IMR-90 (cell line): ENCODE measurements around the gene ITPKC. TPM values are rescaled to one million over a fixed set of nuclear protein-coding genes. Genes with fewer than 3 reads are reported as not detected.

Source experiments
- ATAC-seq: fragments of 200-7000 bp; cut with Tn5 transposase; 2 replicates; pipeline ENCODE4 v1.9.1; 2020; ENCODE audit warnings: low read depth, mild to moderate bottlenecking, moderate library complexity
- BruUV-seq: library from RNA; stranded (reverse); fragments of 400-500 nt; replicated peaks from 2 replicates; lab custom pipeline; 2021; lab: Mats Ljungman, UMichigan
- CTCF ChIA-PET: fragments of 300-600 bp; formaldehyde crosslinking; extraction: SDS; loops from one replicate; lab custom pipeline; 2021; ENCODE audit warnings: antibody characterized with exemption; lab: Yijun Ruan, JAX
- POLR2A ChIA-PET: fragments of 300-600 bp; sonication (Branson Sonifier 250); formaldehyde crosslinking; loops from one replicate; lab custom pipeline; 2022; ENCODE audit warnings: antibody characterized with exemption; ENCODE audit not compliant: unreplicated experiment; lab: Charles Lee
- DNase-seq: peaks from one replicate; pipeline ENCODE4 v3.0.0; 2013
- H2AFZ ChIP-seq: replicated peaks from 2 replicates; pipeline ENCODE3; 2013; ENCODE audit warnings: low read length, mild to moderate bottlenecking; ENCODE audit not compliant: poor library complexity
- H2AK5ac ChIP-seq: 2 replicates; pipeline ENCODE4 v1.6.1; 2013; ENCODE audit warnings: low read depth, low read length, inconsistent platforms
- H2AK9ac ChIP-seq: replicated peaks from 2 replicates; pipeline ENCODE3; 2013; ENCODE audit warnings: mild to moderate bottlenecking, low read depth, low read length, moderate library complexity; ENCODE audit not compliant: poor library complexity
- H2BK120ac ChIP-seq: 2 replicates; pipeline ENCODE4 v1.6.1; 2013; ENCODE audit warnings: low read depth, low read length, inconsistent platforms
- H2BK15ac ChIP-seq: 3 replicates; pipeline ENCODE4 v1.6.1; 2013; ENCODE audit warnings: low read depth, low read length, inconsistent platforms
- H2BK20ac ChIP-seq: 2 replicates; pipeline ENCODE4 v1.6.1; 2013; ENCODE audit warnings: low read depth, mild to moderate bottlenecking, inconsistent platforms, low read length, moderate library complexity
- H2BK5ac ChIP-seq: 2 replicates; pipeline ENCODE4 v1.6.1; 2013; ENCODE audit warnings: mild to moderate bottlenecking, low read depth, low read length, inconsistent platforms; ENCODE audit not compliant: poor library complexity, severe bottlenecking
- H3K14ac ChIP-seq: replicated peaks from 2 replicates; pipeline ENCODE4 v1.6.1; 2013; ENCODE audit warnings: low read depth, low read length, inconsistent platforms
- H3K18ac ChIP-seq: 2 replicates; pipeline ENCODE4 v1.6.1; 2013; ENCODE audit warnings: low read depth, low read length, control low read depth
- H3K23ac ChIP-seq: 2 replicates; pipeline ENCODE4 v1.6.1; 2013; ENCODE audit warnings: low read depth, low read length, inconsistent platforms
- H3K27ac ChIP-seq: 2 replicates; pipeline ENCODE4 v1.5.1; 2013; ENCODE audit warnings: mild to moderate bottlenecking, control low read depth, low read length; ENCODE audit not compliant: insufficient read depth
- H3K27me3 ChIP-seq: 2 replicates; pipeline ENCODE4 v1.6.1; 2013; ENCODE audit warnings: low read length; ENCODE audit not compliant: control insufficient read depth, insufficient read depth
- H3K36me3 ChIP-seq: 2 replicates; pipeline ENCODE4 v1.6.1; 2013; ENCODE audit warnings: low read length, mixed read lengths; ENCODE audit not compliant: control insufficient read depth, insufficient read depth
- H3K4ac ChIP-seq: 2 replicates; pipeline ENCODE4 v1.6.1; 2013; ENCODE audit warnings: low read depth, low read length, inconsistent platforms
- H3K4me1 ChIP-seq: 2 replicates; pipeline ENCODE4 v1.6.1; 2013; ENCODE audit warnings: low read length, mixed read lengths; ENCODE audit not compliant: control insufficient read depth, insufficient read depth
- H3K4me2 ChIP-seq: 2 replicates; pipeline ENCODE4 v1.6.1; 2013; ENCODE audit warnings: low read depth, mild to moderate bottlenecking, control low read depth, low read length, moderate library complexity
- H3K4me3 ChIP-seq: 2 replicates; pipeline ENCODE4 v1.5.1; 2013; ENCODE audit warnings: low read depth, mild to moderate bottlenecking, control low read depth, low read length, moderate library complexity; ENCODE audit not compliant: insufficient read depth
- H3K56ac ChIP-seq: 2 replicates; pipeline ENCODE4 v1.6.1; 2013; ENCODE audit warnings: low read length, inconsistent platforms; ENCODE audit not compliant: insufficient read depth; ENCODE audit errors: extremely low read depth
- H3K79me1 ChIP-seq, 2 experiments: 2 replicates each; pipeline ENCODE4 v1.6.1; 2013; ENCODE audit warnings: low read length in 2 of 2, inconsistent platforms in 1 of 2, low read depth in 1 of 2
- H3K9ac ChIP-seq: 2 replicates; pipeline ENCODE4 v1.6.1; 2013; ENCODE audit warnings: low read depth, low read length, control low read depth
- H3K9me1 ChIP-seq: 2 replicates; pipeline ENCODE4 v1.6.1; 2013; ENCODE audit warnings: low read length, inconsistent platforms; ENCODE audit not compliant: insufficient read depth
- H3K9me3 ChIP-seq: 2 replicates; pipeline ENCODE4 v1.6.1; 2013; ENCODE audit warnings: low read length; ENCODE audit not compliant: control insufficient read depth, insufficient read depth
- H4K20me1 ChIP-seq: 2 replicates; pipeline ENCODE4 v1.6.1; 2013; ENCODE audit warnings: low read length, inconsistent platforms; ENCODE audit not compliant: insufficient read depth
- H4K5ac ChIP-seq: 2 replicates; pipeline ENCODE4 v1.6.1; 2013; ENCODE audit warnings: mild to moderate bottlenecking, low read depth, low read length, control low read depth
- H4K8ac ChIP-seq, 2 experiments: 2 replicates each; pipeline ENCODE4 v1.6.1; 2013; ENCODE audit warnings: low read depth in 2 of 2, low read length in 2 of 2, control low read depth in 1 of 2, inconsistent platforms in 1 of 2
- H4K91ac ChIP-seq: 2 replicates; pipeline ENCODE4 v1.6.1; 2013; ENCODE audit warnings: low read depth, low read length, inconsistent platforms; ENCODE audit not compliant: insufficient read depth
- BHLHE40 ChIP-seq: fragments of 150-350 bp; IDR thresholded peaks from 2 replicates; pipeline ENCODE4 v1.6.1; 2016; ENCODE audit warnings: mild to moderate bottlenecking, low read depth, low read length
- CEBPB ChIP-seq: IDR thresholded peaks from 2 replicates; pipeline ENCODE4 v1.6.1; 2012; ENCODE audit warnings: low read depth, low read length, improper control_type of control experiment
- CHD1 ChIP-seq: IDR thresholded peaks from 2 replicates; pipeline ENCODE4 v1.6.1; 2012; ENCODE audit warnings: low read depth, low read length, improper control_type of control experiment
- FOS ChIP-seq: fragments of 150-350 bp; IDR thresholded peaks from 2 replicates; pipeline ENCODE4 v1.6.1; 2016; ENCODE audit warnings: low read depth, low read length
- MAFK ChIP-seq: IDR thresholded peaks from 2 replicates; pipeline ENCODE4 v1.6.1; 2012; ENCODE audit warnings: low read depth, low read length, improper control_type of control experiment
- MAZ ChIP-seq: IDR thresholded peaks from 2 replicates; pipeline ENCODE4 v1.6.1; 2012; ENCODE audit warnings: low read depth, mild to moderate bottlenecking, low read length, improper control_type of control experiment, moderate library complexity, borderline replicate concordance
- NFE2L2 ChIP-seq: fragments of 150-350 bp; IDR thresholded peaks from 2 replicates; pipeline ENCODE4 v1.6.1; 2016; ENCODE audit warnings: low read depth, mild to moderate bottlenecking, low read length
- POLR2A ChIP-seq: IDR thresholded peaks from 2 replicates; pipeline ENCODE4 v1.6.1; 2012; ENCODE audit warnings: mild to moderate bottlenecking, low read depth, low read length
- RAD21 ChIP-seq: IDR thresholded peaks from 2 replicates; pipeline ENCODE4 v1.6.1; 2012; ENCODE audit warnings: low read length, improper control_type of control experiment
- RCOR1 ChIP-seq: IDR thresholded peaks from 2 replicates; pipeline ENCODE4 v1.6.1; 2012; ENCODE audit warnings: mild to moderate bottlenecking, low read length, improper control_type of control experiment; ENCODE audit not compliant: insufficient replicate concordance
- RFX5 ChIP-seq: IDR thresholded peaks from 2 replicates; pipeline ENCODE4 v1.8.0; 2012; ENCODE audit warnings: low read depth, mild to moderate bottlenecking, low read length, moderate library complexity
- SMC3 ChIP-seq: fragments of 150-350 bp; IDR thresholded peaks from 2 replicates; pipeline ENCODE4 v1.6.1; 2016; ENCODE audit warnings: low read depth, mild to moderate bottlenecking, antibody characterized with exemption, low read length, moderate library complexity
- WGBS, 2 experiments: methylation state at CpG; one replicate each; pipeline versions ENCODE4 v1.1.5 to v1.1.7; 2013; ENCODE audit warnings: missing lambda C conversion rate in 2 of 2; ENCODE audit not compliant: insufficient read length in 1 of 2; ENCODE audit errors: extremely low coverage in 2 of 2; 5-methylcytosine and 5-hydroxymethylcytosine counted together
- dilution Hi-C: fragments of 300-500 bp; cut with HindIII; formaldehyde crosslinking; loops from one replicate; pipeline ENCODE4 v1.14.3; 2018; ENCODE audit warnings: low sequenced_read_pairs; ENCODE audit not compliant: unreplicated experiment
- in situ Hi-C: fragments of 300-500 bp; cut with MboI; formaldehyde crosslinking; loops from 3 replicates; pipeline ENCODE4 v1.14.3; 2019; ENCODE audit warnings: low sequenced_read_pairs, inconsistent platforms, mixed read lengths
- intact Hi-C: fragments of 100-400 bp; cut with micrococcal nuclease; formaldehyde crosslinking; loops from 2 replicates; pipeline ENCODE4 v1.10.0; 2022
- polyA plus RNA-seq, 3 experiments: library from polyadenylated mRNA; depleted of rRNA; stranded (reverse); fragments of >200 nt; gene quantifications; 2 replicates each; pipeline ENCODE4 v1.2.3, GENCODE V29; 2012; ENCODE audit warnings: low replicate concordance in 1 of 3
- total RNA-seq: library from RNA; depleted of rRNA; stranded (reverse); fragments of >200 nt; gene quantifications from 2 replicates; pipeline ENCODE4 v1.2.3, GENCODE V29; 2012
- TF ChIP-seq, protein P1 (sequence below): conservative IDR thresholded peaks from 2 replicates; pipeline ENCODE4 v1.5.1; 2012; ENCODE audit warnings: mild to moderate bottlenecking, low read depth, low read length, improper control_type of control experiment
- TF ChIP-seq, protein P2 (sequence below): fragments of 150-350 bp; IDR thresholded peaks from 2 replicates; pipeline ENCODE4 v1.6.1; 2017; ENCODE audit warnings: mild to moderate bottlenecking, antibody characterized with exemption, low read length, low read depth
- TF ChIP-seq, protein P3 (sequence below): fragments of 150-350 bp; IDR thresholded peaks from 2 replicates; pipeline ENCODE4 v1.6.1; 2016; ENCODE audit warnings: low read depth, mild to moderate bottlenecking, low read length, moderate library complexity, borderline replicate concordance

Gene ITPKC
- total and polyA plus RNA-seq, 2 of the 4 experiments (the other 2 are of a cell fraction), result 7.7 to 9.4 TPM

DNA sequence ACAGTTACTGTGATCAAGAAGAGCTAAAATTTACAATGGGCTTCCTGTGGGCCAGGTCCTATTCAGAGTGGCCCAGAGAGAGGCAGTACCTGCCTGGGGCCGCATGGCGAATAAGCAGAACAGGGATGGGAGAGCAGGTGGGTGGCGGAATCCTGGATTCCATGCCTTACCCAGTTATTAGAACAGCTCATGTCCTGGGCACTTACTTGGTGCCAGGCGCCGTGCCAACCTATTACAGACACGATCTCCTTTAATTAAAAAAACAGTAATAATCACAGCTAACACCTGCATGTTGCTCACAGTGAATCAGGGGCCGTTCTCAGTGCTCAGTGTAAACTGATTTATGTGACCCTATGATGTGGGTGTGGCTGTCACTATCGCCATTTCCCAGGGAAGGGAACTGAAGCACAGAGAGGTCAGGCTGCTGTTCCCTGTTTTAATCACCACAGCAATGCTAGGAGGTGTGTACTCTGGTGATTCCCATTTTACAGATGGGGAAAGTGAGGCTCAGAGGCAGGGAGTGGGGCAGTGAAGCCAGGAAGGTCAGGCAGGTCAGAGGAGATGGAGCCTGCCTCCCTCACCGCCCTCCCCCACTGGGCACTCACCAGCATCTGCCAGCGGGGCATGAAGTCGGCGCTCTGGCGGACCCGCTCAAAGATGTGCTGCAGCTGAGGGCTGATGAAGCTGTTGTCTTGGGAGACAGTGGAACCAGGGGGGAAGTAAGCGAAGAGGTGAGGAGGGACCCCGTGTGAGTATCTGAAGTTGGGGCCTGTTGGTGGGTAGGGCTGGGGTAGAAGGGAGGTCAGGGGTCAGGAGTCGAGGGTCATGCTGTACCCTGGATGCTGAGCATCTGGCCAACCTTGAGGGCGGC, 12.2 kb upstream of the ITPKC start:
- in situ Hi-C loops, result no loop called here
- intact Hi-C loops, result no loop called here
- DNase-seq, result no peak
- TF ChIP-seq FOS, result no peak
- no peak for TF ChIP-seq POLR2A
- no peak for TF ChIP-seq CHD1
- TF ChIP-seq RCOR1, result no peak
- TF ChIP-seq, protein P1, sequence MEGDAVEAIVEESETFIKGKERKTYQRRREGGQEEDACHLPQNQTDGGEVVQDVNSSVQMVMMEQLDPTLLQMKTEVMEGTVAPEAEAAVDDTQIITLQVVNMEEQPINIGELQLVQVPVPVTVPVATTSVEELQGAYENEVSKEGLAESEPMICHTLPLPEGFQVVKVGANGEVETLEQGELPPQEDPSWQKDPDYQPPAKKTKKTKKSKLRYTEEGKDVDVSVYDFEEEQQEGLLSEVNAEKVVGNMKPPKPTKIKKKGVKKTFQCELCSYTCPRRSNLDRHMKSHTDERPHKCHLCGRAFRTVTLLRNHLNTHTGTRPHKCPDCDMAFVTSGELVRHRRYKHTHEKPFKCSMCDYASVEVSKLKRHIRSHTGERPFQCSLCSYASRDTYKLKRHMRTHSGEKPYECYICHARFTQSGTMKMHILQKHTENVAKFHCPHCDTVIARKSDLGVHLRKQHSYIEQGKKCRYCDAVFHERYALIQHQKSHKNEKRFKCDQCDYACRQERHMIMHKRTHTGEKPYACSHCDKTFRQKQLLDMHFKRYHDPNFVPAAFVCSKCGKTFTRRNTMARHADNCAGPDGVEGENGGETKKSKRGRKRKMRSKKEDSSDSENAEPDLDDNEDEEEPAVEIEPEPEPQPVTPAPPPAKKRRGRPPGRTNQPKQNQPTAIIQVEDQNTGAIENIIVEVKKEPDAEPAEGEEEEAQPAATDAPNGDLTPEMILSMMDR, result no peak
- no peak for TF ChIP-seq SMC3
- no peak for TF ChIP-seq MAZ
- TF ChIP-seq RFX5, result no peak
- no peak for TF ChIP-seq RAD21
- no peak for TF ChIP-seq MAFK
- TF ChIP-seq CEBPB, result no peak
- TF ChIP-seq, protein P2, sequence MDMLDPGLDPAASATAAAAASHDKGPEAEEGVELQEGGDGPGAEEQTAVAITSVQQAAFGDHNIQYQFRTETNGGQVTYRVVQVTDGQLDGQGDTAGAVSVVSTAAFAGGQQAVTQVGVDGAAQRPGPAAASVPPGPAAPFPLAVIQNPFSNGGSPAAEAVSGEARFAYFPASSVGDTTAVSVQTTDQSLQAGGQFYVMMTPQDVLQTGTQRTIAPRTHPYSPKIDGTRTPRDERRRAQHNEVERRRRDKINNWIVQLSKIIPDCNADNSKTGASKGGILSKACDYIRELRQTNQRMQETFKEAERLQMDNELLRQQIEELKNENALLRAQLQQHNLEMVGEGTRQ, result no peak
- TF ChIP-seq BHLHE40, result no peak
- TF ChIP-seq, protein P3, sequence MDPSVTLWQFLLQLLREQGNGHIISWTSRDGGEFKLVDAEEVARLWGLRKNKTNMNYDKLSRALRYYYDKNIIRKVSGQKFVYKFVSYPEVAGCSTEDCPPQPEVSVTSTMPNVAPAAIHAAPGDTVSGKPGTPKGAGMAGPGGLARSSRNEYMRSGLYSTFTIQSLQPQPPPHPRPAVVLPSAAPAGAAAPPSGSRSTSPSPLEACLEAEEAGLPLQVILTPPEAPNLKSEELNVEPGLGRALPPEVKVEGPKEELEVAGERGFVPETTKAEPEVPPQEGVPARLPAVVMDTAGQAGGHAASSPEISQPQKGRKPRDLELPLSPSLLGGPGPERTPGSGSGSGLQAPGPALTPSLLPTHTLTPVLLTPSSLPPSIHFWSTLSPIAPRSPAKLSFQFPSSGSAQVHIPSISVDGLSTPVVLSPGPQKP, result no peak
- no peak for TF ChIP-seq NFE2L2

More for the DNA sequence above, 12.2 kb upstream of the ITPKC start:
- no peak overlapping the region for H3K14ac ChIP-seq
- no peak overlapping the region for H3K18ac ChIP-seq
- BruUV-seq, result no TSS peak
- no peak overlapping the region for H2AK9ac ChIP-seq
- H3K23ac ChIP-seq, result no peak overlapping the region
- 0 out of 4 replicates have a peak, but pooled peaks cover 0 to 9% of the 10 kb centered on the region in 2 experiments for H3K79me1 ChIP-seq
- H3K4me3 ChIP-seq, result no peak overlapping the region
- no peak overlapping the region for H2AFZ ChIP-seq
- dilution Hi-C loops, result no loop called here
- H3K9me1 ChIP-seq, result peaks cover 5% of the 10 kb centered on the region; the same call in 1 of the 2 replicates
- POLR2A ChIA-PET, result no interaction called here
- no peaks in the 10 kb centered on the region for H3K9me3 ChIP-seq
- no peak overlapping the region for H3K56ac ChIP-seq
- ATAC-seq, result no peak
- H2BK5ac ChIP-seq, result no peak overlapping the region
- no peak overlapping the region for H3K27ac ChIP-seq
- H3K4me2 ChIP-seq, result no peak overlapping the region
- no peak overlapping the region for H3K9ac ChIP-seq
- H3K4ac ChIP-seq, result no peak overlapping the region
- peaks cover 63% of the 10 kb centered on the region for H3K36me3 ChIP-seq
- no peak overlapping the region for H4K8ac ChIP-seq
- H4K91ac ChIP-seq, result no peak overlapping the region
- H2BK15ac ChIP-seq, result no peak overlapping the region
- H3K27me3 ChIP-seq, result no peaks in the 10 kb centered on the region
- no peaks in the 10 kb centered on the region for H4K20me1 ChIP-seq
- no peak overlapping the region for H2AK5ac ChIP-seq
- no peak overlapping the region for H4K5ac ChIP-seq
- H2BK120ac ChIP-seq, result no peak overlapping the region
- WGBS, 2 experiments, result 100% methylated on average over 5 of the region's 18 CpGs; no CpG with 5 or more reads in 1 of the 2 experiments
- no peaks in the 10 kb centered on the region for H3K4me1 ChIP-seq
- no peak overlapping the region for H2BK20ac ChIP-seq
- CTCF ChIA-PET, result no interaction called here
